GM18907 (cell line): ENCODE measurements around the gene CARS1.
"Not testable (repeated sequence)": the region's sequence is repeated elsewhere in the genome, so short reads cannot be mapped to it uniquely, and the experiment has no call there.

ENCODE experiments used
- ATAC-seq: cut with Tn5 transposase; IDR thresholded peaks from one replicate; pipeline ENCODE4 v1.9.1; 2021; ENCODE audit warnings: mild to moderate bottlenecking, moderate library complexity; ENCODE audit not compliant: unreplicated experiment

CARS1 gene

GRCh38 chr11:3090096-3090901 lies 33.1 kb upstream of the CARS1 start:
- no peak for ATAC-seq

GRCh38 chr11:3089236-3090061 lies 32.2 kb upstream of the CARS1 start:
- ATAC-seq = no peak

- no peak for ATAC-seq
Observed at GRCh38 chr11:3088806-3089205, 31.6 kb upstream of the CARS1 start.

GRCh38 chr11:3087821-3088800 lies 30.9 kb upstream of the CARS1 start:
- no peak for ATAC-seq

DNA sequence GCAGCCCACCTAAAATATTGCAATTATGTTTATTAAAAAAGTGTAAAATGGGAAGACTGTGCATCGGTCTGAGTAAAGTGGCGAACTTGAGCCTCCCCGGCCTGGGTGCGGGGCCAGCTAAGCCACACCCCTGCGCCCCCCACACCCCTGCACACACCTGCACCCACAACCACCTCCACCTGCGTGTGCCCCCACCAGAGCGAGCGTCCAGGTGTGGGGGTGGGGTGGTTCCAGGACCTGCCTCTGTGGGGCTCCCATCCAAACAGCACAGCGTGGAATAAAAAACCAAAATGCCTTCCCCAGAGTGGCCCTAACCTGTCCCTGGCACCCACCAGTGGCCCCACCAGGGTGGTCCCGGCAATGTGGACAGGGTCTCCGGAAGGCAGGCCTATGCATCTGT lies 30.1 kb upstream of the CARS1 start:
- ATAC-seq = no peak

GRCh38 chr11:3086671-3087150 lies 29.5 kb upstream of the CARS1 start:
- ATAC-seq = no peak

DNA sequence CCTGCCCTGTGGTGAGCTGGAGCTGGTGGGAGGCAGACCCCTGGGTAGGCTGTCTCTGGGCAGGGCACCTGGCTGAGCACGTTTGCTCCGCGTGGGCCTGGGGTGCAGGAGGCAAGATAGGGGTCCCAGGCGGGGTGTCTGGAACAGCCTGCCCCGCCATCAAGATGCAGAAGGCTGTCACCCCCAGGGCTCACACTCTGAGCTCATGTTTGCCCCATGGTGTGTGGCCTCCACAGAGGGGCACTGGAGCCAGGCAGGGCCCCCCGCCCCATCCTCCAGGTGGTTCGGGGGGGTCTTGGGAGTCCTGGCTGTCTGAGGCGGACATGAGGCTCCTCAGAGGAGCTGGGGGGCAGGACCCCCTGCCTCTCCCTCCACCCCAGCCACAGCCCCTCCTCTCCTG lies 28.9 kb upstream of the CARS1 start:
- ATAC-seq = no peak

GRCh38 chr11:3085052-3085451 lies 27.8 kb upstream of the CARS1 start:
- ATAC-seq = no peak

- ATAC-seq = no peak
Observed at GRCh38 chr11:3083321-3083720, 26.1 kb upstream of the CARS1 start.

GRCh38 chr11:3081386-3081751 lies 24.1 kb upstream of the CARS1 start:
- ATAC-seq = no peak

GRCh38 chr11:3080733-3081385 lies 23.6 kb upstream of the CARS1 start:
- ATAC-seq = no peak

- ATAC-seq = no peak
Observed at GRCh38 chr11:3080104-3080503, 22.9 kb upstream of the CARS1 start.

- ATAC-seq = no peak
Observed at GRCh38 chr11:3077846-3078440, 20.7 kb upstream of the CARS1 start.

- ATAC-seq = no peak
Observed at GRCh38 chr11:3077189-3077836, 20.1 kb upstream of the CARS1 start.

- ATAC-seq = no peak
Observed at GRCh38 chr11:3074912-3075589, 17.8 kb upstream of the CARS1 start.

- ATAC-seq = no peak
Observed at GRCh38 chr11:3073029-3073435, 15.8 kb upstream of the CARS1 start.

DNA sequence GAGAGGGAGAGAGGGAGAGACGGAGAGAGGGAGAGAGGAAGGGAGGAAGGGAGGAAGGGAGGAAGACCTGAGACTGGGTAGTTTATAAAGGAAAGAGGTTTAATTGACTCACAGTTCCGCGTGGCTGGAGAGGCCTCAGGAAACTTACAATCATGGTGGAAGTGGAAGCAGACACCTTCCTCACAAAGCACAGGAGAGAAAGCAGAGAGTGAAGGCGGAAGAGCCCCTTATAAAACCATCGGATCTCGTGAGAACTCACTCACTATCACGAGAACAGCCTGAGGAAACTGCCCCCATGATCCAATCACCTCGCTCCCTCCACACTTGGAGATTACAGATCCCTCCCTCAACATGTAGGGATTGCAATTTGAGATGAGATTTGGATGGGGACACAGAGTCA lies 12.2 kb upstream of the CARS1 start:
- no peak for ATAC-seq

- not testable (repeated sequence) for ATAC-seq
Observed at GRCh38 chr11:3066308-3066707, 9.1 kb upstream of the CARS1 start.

DNA sequence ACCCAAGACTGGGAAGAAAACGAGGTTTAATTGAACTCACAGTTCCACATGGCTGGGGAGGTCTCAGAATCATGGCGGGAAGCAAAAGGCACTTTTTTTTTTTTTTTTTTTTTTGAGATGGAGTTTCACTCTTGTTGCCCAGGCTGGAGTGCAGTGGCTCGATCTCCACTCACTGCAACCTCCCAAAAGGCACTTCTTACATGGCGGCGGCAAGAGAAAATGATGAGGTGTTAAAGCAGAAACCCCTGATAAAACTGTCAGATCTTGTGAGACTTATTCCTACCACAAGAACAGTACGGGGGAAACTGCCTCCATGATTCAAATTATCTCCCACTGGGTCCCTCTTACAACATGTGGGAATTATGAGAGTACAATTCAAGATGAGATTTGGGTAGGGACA lies 7.5 kb upstream of the CARS1 start:
- not testable (repeated sequence) for ATAC-seq
